Transverse colon (tissue), 4 donors: ENCODE measurements around the gene RBP5. TPM values are rescaled to one million over a fixed set of nuclear protein-coding genes. Genes with fewer than 3 reads are reported as not detected.

Experiments
- DNase-seq: peaks from one replicate; pipeline ENCODE4 v3.0.0-alpha.2; 2019
- H3K27ac ChIP-seq, 4 donors: fragments of 200-600 bp; sonication (generic); 2 replicates each; pipeline ENCODE4 v1.5.1; 2016 to 2018; ENCODE audit warnings: inconsistent platforms in 4 of 4
- H3K27me3 ChIP-seq: fragments of 200-600 bp; sonication (generic); 2 replicates; pipeline ENCODE4 v1.5.1; 2017; ENCODE audit warnings: inconsistent platforms
- H3K36me3 ChIP-seq, 4 donors: fragments of 200-600 bp; sonication (generic); 2 replicates each; pipeline ENCODE4 v1.5.1; 2017 to 2019; ENCODE audit warnings: inconsistent platforms in 4 of 4
- H3K4me1 ChIP-seq, 4 donors: fragments of 200-600 bp; sonication (generic); 2 replicates each; pipeline ENCODE4 v1.5.1; 2017 to 2020; ENCODE audit warnings: inconsistent platforms in 4 of 4
- H3K4me3 ChIP-seq, 4 donors: fragments of 200-600 bp; sonication (generic); 1 replicate in 1 of 4; 2 replicates in 3 of 4; pipeline versions ENCODE4 v1.5.1 to v1.6.1; 2017 to 2019; ENCODE audit warnings: inconsistent platforms in 4 of 4
- H3K9me3 ChIP-seq, 2 donors: fragments of 200-600 bp; sonication (generic); 2 replicates each; pipeline ENCODE4 v1.5.1; 2017 to 2019; ENCODE audit warnings: inconsistent platforms in 2 of 2
- CTCF ChIP-seq, 5 experiments: fragments of 200-600 bp in 3 of 5; fragments of 450-650 bp in 2 of 5; sonication (generic) in 3 of 5; IDR thresholded peaks; 1 replicate in 2 of 5; 2 replicates in 3 of 5; pipeline ENCODE4 v1.5.1; 2016 to 2017; ENCODE audit warnings: antibody characterized with exemption in 5 of 5, inconsistent platforms in 3 of 5, mild to moderate bottlenecking in 2 of 5, moderate library complexity in 1 of 5
- EP300 ChIP-seq: sonication (generic); formaldehyde crosslinking; IDR thresholded peaks from one replicate; pipeline ENCODE4 v1.6.1; 2017; ENCODE audit warnings: antibody characterized with exemption, low read depth
- POLR2A ChIP-seq: fragments of 450-650 bp; IDR thresholded peaks from one replicate; pipeline ENCODE4 v1.6.1; 2016; ENCODE audit warnings: antibody characterized with exemption, mild to moderate bottlenecking, moderate library complexity
- POLR2AphosphoS5 ChIP-seq, 3 donors: sonication (generic); formaldehyde crosslinking; IDR thresholded peaks; one replicate each; pipeline ENCODE4 v1.6.1; 2016; ENCODE audit warnings: antibody characterized with exemption in 3 of 3
- WGBS, 2 donors: methylation state at CpG; one replicate each; pipeline ENCODE4 v1.1.5; 2018; ENCODE audit warnings: low coverage in 1 of 2; 5-methylcytosine and 5-hydroxymethylcytosine counted together
- in situ Hi-C, 4 donors: fragments of 200-750 bp; cut with MboI; loops; one replicate each; pipeline versions ENCODE4 v1.15.0 to v1.15.1; 2017; ENCODE audit warnings: low sequenced_read_pairs in 3 of 4, low pct_ligation_motif_present in 1 of 4, low pct_unique_long_range_greater_than_20kb in 1 of 4
- intact Hi-C: fragments of 100-400 bp; cut with DNase I; formaldehyde crosslinking; loops from one replicate; pipeline ENCODE4 v1.15.1; 2023; ENCODE audit warnings: low total_unique reads
- total RNA-seq, 4 donors: library from RNA; depleted of rRNA; stranded (reverse); fragments of >200 nt; gene quantifications; one replicate each; pipeline ENCODE4 v1.1.0, GENCODE V29; 2016

The RBP5 gene
- total RNA-seq, 4 donors from 2014 or later, result 0.55 to 3.0 TPM; not detected in 2

- no peaks in the 10 kb centered on the region for H3K36me3 ChIP-seq
- peak; percentile 79 for DNase-seq
- no peaks in the 10 kb centered on the region for H3K27me3 ChIP-seq
- peak within 1 kb of the TSS; percentile 69 to 84 (median 75) for H3K27ac ChIP-seq
- WGBS, 2 donors, result 17 to 42% methylated on average over 2 to 16 of the region's 16 CpGs
- peaks cover 4 to 38% (median 5%) of the 10 kb centered on the region in 4 donors for H3K4me1 ChIP-seq
- H3K9me3 ChIP-seq, result no peaks in the 10 kb centered on the region
- intact Hi-C loops, result loop anchor here (2.0 kb wide), 1 partner anchor 32 kb away; the partner anchor contains the start of gene C1S
- in situ Hi-C loops, result no loop called here
- peak within 1 kb of the TSS; percentile 27 to 49 (median 34) for H3K4me3 ChIP-seq
- TF ChIP-seq CTCF (IDR thresholded peaks at IDR 0.05) (peak; percentile 88 to 94 (median 90)), POLR2A (peak; percentile 58), POLR2AphosphoS5 (IDR thresholded peaks at IDR 0.05) (peak; percentile 75 to 82 (median 79)), EP300 (no peak)
Measured at GRCh38 chr12:7092229-7092985, 36.3 kb downstream of the RBP5 start, which contains the start of gene C1R. Gene C1R, minus strand, starts transcription at chr12:7092445. Its CDS starts 57 bp downstream, at chr12:7092388.

GRCh38 chr12:7091660-7092228 lies 36.9 kb downstream of the RBP5 start:
- in situ Hi-C loops, result no loop called here
- intact Hi-C loops, result loop anchor here (2.0 kb wide), 1 partner anchor 31 kb away; the partner anchor contains the start of gene C1S
- Histone ChIP-seq H3K36me3 (no peaks in the 10 kb centered on the region), H3K9me3 (no peaks in the 10 kb centered on the region), H3K4me3 (peak overlapping the region; percentile 27 to 49 (median 34)), H3K4me1 (peaks cover 4 to 38% (median 5%) of the 10 kb centered on the region in 4 donors), H3K27ac (peak overlapping the region; percentile 69 to 84 (median 75)), H3K27me3 (no peaks in the 10 kb centered on the region)
- DNase-seq, result peak; percentile 22
- TF ChIP-seq POLR2AphosphoS5 (IDR thresholded peaks at IDR 0.05) (peak in 1 of 3 donors; percentile 31), EP300 (no peak)
- 43% methylated on average over 10 of the region's 10 CpGs; no CpG with 5 or more reads in 1 of the 2 donors for WGBS, 2 donors

GRCh38 chr12:7091171-7091570 lies 37.5 kb downstream of the RBP5 start:
- peak overlapping the region in 3 of 4 donors; percentile 27 to 49 (median 37) for H3K4me3 ChIP-seq
- no peaks in the 10 kb centered on the region for H3K36me3 ChIP-seq
- H3K27ac ChIP-seq, result peak overlapping the region; percentile 69 to 84 (median 75)
- no peak for TF ChIP-seq EP300
- no peak for TF ChIP-seq CTCF (IDR thresholded peaks at IDR 0.05)
- no peak for TF ChIP-seq POLR2AphosphoS5 (IDR thresholded peaks at IDR 0.05)
- no peak for TF ChIP-seq POLR2A
- H3K9me3 ChIP-seq, result no peaks in the 10 kb centered on the region
- DNase-seq, result no peak
- in situ Hi-C loops, result no loop called here
- H3K27me3 ChIP-seq, result no peaks in the 10 kb centered on the region
- 79% methylated on average over 7 of the region's 7 CpGs; no CpG with 5 or more reads in 1 of the 2 donors for WGBS, 2 donors
- peaks cover 4 to 38% (median 5%) of the 10 kb centered on the region in 4 donors for H3K4me1 ChIP-seq
- intact Hi-C loops, result no loop called here

GRCh38 chr12:7090222-7090998 lies 38.3 kb downstream of the RBP5 start:
- no peak for TF ChIP-seq EP300
- peak in 1 of 3 donors; percentile 36 for TF ChIP-seq POLR2AphosphoS5 (IDR thresholded peaks at IDR 0.05)
- no peak for TF ChIP-seq POLR2A
- in situ Hi-C loops (no loop called here), intact Hi-C loops (no loop called here)
- H3K9me3 ChIP-seq, result no peaks in the 10 kb centered on the region
- H3K4me3 ChIP-seq, result peak overlapping the region in 3 of 4 donors; percentile 27 to 49 (median 37)
- H3K36me3 ChIP-seq, result no peaks in the 10 kb centered on the region
- peak overlapping the region; percentile 69 to 84 (median 75) for H3K27ac ChIP-seq
- H3K27me3 ChIP-seq, result no peaks in the 10 kb centered on the region
- DNase-seq, result no peak
- peaks cover 4 to 38% (median 5%) of the 10 kb centered on the region in 4 donors for H3K4me1 ChIP-seq
- WGBS, 2 donors, result 60 to 81% methylated on average over 1 to 16 of the region's 16 CpGs
